ENCODE results near the gene SEC14L5.

SEC14L5 gene

DNA sequence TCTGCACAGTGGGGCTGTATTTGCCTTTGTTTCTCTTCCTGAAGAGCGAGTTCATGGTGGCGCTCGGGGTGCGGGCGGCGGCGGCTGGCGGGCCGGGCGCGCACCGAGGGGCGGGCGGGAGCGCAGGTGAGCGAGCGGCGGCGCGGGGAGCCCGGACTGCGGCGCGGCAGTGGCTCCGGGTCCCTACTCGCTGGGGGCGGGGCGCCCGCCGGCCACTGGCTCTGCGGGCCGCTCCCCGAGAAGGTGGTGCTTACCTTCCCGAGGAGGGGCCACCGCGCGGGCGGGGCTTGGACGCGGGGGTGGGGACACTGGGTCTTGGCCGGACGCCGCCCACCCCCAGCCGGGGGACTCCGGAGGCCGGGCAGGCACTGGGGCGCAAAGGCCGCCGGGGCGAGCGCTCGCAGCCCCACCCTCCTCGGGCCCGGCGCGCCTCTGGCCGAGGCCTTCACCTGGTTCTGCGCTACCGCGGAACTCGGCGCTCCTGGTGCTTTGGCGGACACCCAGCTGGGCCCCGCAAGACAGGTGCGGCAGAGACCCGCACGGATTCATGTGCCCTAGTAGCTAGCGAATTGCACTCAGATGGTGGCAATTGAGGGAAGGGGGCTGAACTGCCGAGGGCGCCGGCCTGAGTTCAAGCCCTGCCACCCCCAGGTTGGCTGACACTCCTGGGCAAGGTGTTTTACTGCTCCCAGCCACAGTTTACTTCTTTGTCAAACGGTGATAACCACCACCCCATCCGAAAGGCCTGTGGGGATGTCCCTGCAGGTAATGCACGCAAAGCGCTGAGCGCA is 20.9 kb upstream of the SEC14L5 start, which contains the start of gene PPL:
PPL (minus strand) TSS at position 158 of the 791 bp plus-strand sequence; CDS start at position 55, 103 bp downstream.
- no peak for TF ChIP-seq MYC (IDR thresholded peaks at IDR 0.05; ENCODE audit: low read depth, low read length)
- no peak for TF ChIP-seq MAX (IDR thresholded peaks at IDR 0.05; ENCODE audit: low read depth, low read length)
- no peak for TF ChIP-seq POLR2A (IDR thresholded peaks at IDR 0.05; ENCODE audit: extremely low read depth, insufficient read length)
- TF ChIP-seq, protein P1, sequence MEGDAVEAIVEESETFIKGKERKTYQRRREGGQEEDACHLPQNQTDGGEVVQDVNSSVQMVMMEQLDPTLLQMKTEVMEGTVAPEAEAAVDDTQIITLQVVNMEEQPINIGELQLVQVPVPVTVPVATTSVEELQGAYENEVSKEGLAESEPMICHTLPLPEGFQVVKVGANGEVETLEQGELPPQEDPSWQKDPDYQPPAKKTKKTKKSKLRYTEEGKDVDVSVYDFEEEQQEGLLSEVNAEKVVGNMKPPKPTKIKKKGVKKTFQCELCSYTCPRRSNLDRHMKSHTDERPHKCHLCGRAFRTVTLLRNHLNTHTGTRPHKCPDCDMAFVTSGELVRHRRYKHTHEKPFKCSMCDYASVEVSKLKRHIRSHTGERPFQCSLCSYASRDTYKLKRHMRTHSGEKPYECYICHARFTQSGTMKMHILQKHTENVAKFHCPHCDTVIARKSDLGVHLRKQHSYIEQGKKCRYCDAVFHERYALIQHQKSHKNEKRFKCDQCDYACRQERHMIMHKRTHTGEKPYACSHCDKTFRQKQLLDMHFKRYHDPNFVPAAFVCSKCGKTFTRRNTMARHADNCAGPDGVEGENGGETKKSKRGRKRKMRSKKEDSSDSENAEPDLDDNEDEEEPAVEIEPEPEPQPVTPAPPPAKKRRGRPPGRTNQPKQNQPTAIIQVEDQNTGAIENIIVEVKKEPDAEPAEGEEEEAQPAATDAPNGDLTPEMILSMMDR (IDR thresholded peaks at IDR 0.05; ENCODE audit: low read depth, low read length), result no peak
- H3K4me3 ChIP-seq (ENCODE audit: low read depth, low read length), result no peak within 1 kb of the TSS
- no peak for DNase-seq (ENCODE audit: low read depth)

DNA sequence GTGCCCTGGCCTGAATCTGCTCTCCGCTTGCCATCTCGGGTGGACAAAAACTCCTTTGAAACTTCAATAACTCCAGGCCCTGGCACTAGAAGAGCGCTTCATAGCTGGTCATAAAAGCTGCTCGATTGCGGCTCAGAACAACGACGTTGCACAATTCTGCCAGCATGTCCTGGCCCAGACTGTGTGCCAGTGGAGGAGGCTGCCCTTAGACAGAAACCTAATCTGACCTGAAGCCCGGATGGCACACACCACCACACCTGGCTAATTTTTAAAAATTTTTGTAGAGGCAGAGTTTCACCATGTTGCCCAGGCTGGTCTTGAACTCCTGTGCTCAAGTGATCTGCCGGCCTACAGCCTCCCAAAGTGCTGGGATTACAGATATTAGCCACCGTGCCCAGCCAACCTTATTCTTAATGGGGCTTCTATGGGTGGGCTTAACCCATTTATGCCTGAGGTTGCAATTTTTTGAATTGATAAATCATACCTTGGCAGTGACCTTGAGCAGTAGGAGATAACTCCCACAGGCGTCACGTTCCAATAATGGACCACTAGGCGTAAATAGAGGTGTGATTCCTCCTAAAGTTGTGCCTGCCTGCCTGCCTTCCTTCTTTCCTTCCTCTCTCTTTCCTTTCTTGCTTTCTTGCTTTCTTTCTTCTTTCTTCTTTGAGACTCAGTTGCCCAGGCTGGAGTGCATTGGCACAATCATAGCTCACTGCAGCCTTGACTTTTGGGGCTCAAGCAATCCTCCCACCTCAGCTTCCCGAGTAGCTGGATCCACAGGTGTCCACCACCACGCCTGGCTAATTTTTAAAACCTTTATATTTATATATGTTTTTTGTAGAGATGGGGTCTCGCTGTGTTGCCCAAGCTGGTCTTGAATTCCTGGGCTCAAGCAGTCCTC is 20.1 kb upstream of the SEC14L5 start:
- no peak for TF ChIP-seq MAX (IDR thresholded peaks at IDR 0.05; ENCODE audit: low read depth, low read length)
- TF ChIP-seq, protein P1 (IDR thresholded peaks at IDR 0.05; ENCODE audit: low read depth, low read length), result no peak
- TF ChIP-seq MYC (IDR thresholded peaks at IDR 0.05; ENCODE audit: low read depth, low read length), result no peak
- TF ChIP-seq POLR2A (IDR thresholded peaks at IDR 0.05; ENCODE audit: extremely low read depth, insufficient read length), result no peak
- no peak for DNase-seq (ENCODE audit: low read depth)

GRCh38 chr16:4938683-4939030 is 19.5 kb upstream of the SEC14L5 start:
- no peak overlapping the region for H3K4me3 ChIP-seq (ENCODE audit: low read depth, low read length)
- no peak for DNase-seq (ENCODE audit: low read depth)
- TF ChIP-seq, protein P1 (IDR thresholded peaks at IDR 0.05; ENCODE audit: low read depth, low read length), result no peak
- no peak for TF ChIP-seq POLR2A (IDR thresholded peaks at IDR 0.05; ENCODE audit: extremely low read depth, insufficient read length)
- no peak for TF ChIP-seq MAX (IDR thresholded peaks at IDR 0.05; ENCODE audit: low read depth, low read length)
- no peak for TF ChIP-seq MYC (IDR thresholded peaks at IDR 0.05; ENCODE audit: low read depth, low read length)

More for the DNA sequence above, 20.1 kb upstream of the SEC14L5 start:
- no peak overlapping the region for H3K4me3 ChIP-seq (ENCODE audit: low read depth, low read length)

DNA sequence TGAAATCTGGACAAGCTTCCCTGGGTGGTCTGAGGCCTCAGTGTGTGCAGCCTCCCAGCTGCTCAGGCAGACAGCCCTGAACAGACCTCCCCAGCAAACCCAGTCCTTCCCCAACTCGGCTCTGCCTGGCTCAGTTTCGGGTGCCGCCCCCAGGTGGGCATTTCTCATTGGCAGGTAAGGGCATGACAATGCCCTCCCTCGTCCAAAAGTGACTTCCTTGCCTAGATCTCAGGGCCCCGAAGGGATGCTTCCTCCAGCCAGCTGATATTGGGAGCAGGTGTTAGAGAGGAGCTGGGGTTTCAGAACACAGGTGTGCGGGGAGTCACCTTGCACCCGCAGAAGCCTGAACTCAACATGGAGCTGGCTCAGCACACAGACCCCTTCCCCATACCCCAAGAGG is 17.4 kb upstream of the SEC14L5 start:
- no peak for DNase-seq (ENCODE audit: low read depth)
- H3K4me3 ChIP-seq (ENCODE audit: low read depth, low read length), result no peak overlapping the region
- TF ChIP-seq MYC (IDR thresholded peaks at IDR 0.05; ENCODE audit: low read depth, low read length) (no peak), MAX (IDR thresholded peaks at IDR 0.05; ENCODE audit: low read depth, low read length) (no peak), POLR2A (IDR thresholded peaks at IDR 0.05; ENCODE audit: extremely low read depth, insufficient read length) (no peak)
- TF ChIP-seq, protein P1 (IDR thresholded peaks at IDR 0.05; ENCODE audit: low read depth, low read length), result no peak

DNA sequence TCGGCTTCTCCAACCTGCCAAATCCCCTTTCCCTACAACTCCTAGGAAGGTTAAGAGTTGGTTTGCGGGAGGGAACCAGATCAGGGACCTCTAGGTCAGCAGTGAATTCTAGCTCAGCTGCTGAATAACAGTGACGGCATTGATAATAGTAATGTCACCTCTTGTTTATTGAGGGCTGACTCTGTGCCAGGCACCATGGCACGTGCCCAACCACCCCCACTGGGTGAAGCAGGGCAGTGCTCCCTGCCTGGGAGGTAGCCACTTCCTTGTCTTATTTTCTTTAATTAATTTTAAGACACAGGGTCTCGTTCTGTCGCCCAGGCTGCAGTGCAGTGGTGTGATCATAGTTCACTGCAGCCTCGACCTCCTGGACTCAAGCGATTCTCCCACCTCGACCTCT is 15.6 kb upstream of the SEC14L5 start:
- H3K4me3 ChIP-seq (ENCODE audit: low read depth, low read length), result no peak overlapping the region
- no peak for TF ChIP-seq POLR2A (IDR thresholded peaks at IDR 0.05; ENCODE audit: extremely low read depth, insufficient read length)
- no peak for TF ChIP-seq MYC (IDR thresholded peaks at IDR 0.05; ENCODE audit: low read depth, low read length)
- TF ChIP-seq MAX (IDR thresholded peaks at IDR 0.05; ENCODE audit: low read depth, low read length), result no peak
- DNase-seq (ENCODE audit: low read depth), result no peak

Data from NB4 (cell line).